ENCODE results near the gene ATRN.

ATRN gene

GRCh38 chr20:3687655-3688054, 216.8 kb downstream of the ATRN start:
- no peaks in the 10 kb centered on the region for H3K27me3 ChIP-seq (ENCODE audit: control insufficient read depth in 1 of 2, insufficient read depth in 2 of 2, low read length in 2 of 2)
- H3K27ac ChIP-seq (ENCODE audit: low read depth, low read length), result peak overlapping the region; percentile 73
- no peak overlapping the region for H3K9ac ChIP-seq (ENCODE audit: low read length)
- peaks cover 18% of the 10 kb centered on the region for H3K4me1 ChIP-seq (ENCODE audit: insufficient read depth, low read length)
- H3K36me3 ChIP-seq (ENCODE audit: insufficient read depth, low read length), result no peaks in the 10 kb centered on the region
- H3K4me3 ChIP-seq (ENCODE audit: low read depth in 1 of 2, low read length in 2 of 2), result peak overlapping the region in 1 of 2 donors; percentile 30
- no peaks in the 10 kb centered on the region for H3K9me3 ChIP-seq (ENCODE audit: low read length)

- no peaks in the 10 kb centered on the region for H3K27me3 ChIP-seq (ENCODE audit: control insufficient read depth in 1 of 2, insufficient read depth in 2 of 2, low read length in 2 of 2)
- H3K9me3 ChIP-seq (ENCODE audit: low read length), result no peaks in the 10 kb centered on the region
- peaks cover 18% of the 10 kb centered on the region for H3K4me1 ChIP-seq (ENCODE audit: insufficient read depth, low read length)
- H3K9ac ChIP-seq (ENCODE audit: low read length), result no peak overlapping the region
- H3K27ac ChIP-seq (ENCODE audit: low read depth, low read length), result no peak overlapping the region
- no peaks in the 10 kb centered on the region for H3K36me3 ChIP-seq (ENCODE audit: insufficient read depth, low read length)
- H3K4me3 ChIP-seq (ENCODE audit: low read depth in 1 of 2, low read length in 2 of 2), result no peak overlapping the region
Measured at GRCh38 chr20:3689978-3690377, 219.2 kb downstream of the ATRN start.

GRCh38 chr20:3690413-3690812, 219.6 kb downstream of the ATRN start:
- Histone ChIP-seq H3K27ac (ENCODE audit: low read depth, low read length) (no peak overlapping the region), H3K4me1 (ENCODE audit: insufficient read depth, low read length) (peaks cover 18% of the 10 kb centered on the region), H3K9ac (ENCODE audit: low read length) (no peak overlapping the region), H3K36me3 (ENCODE audit: insufficient read depth, low read length) (no peaks in the 10 kb centered on the region), H3K27me3 (ENCODE audit: control insufficient read depth in 1 of 2, insufficient read depth in 2 of 2, low read length in 2 of 2) (no peaks in the 10 kb centered on the region), H3K9me3 (ENCODE audit: low read length) (no peaks in the 10 kb centered on the region), H3K4me3 (ENCODE audit: low read depth in 1 of 2, low read length in 2 of 2) (no peak overlapping the region)

- H3K4me3 ChIP-seq (ENCODE audit: low read depth in 1 of 2, low read length in 2 of 2), result no peak overlapping the region
- H3K4me1 ChIP-seq (ENCODE audit: insufficient read depth, low read length), result peaks cover 16% of the 10 kb centered on the region
- no peaks in the 10 kb centered on the region for H3K27me3 ChIP-seq (ENCODE audit: control insufficient read depth in 1 of 2, insufficient read depth in 2 of 2, low read length in 2 of 2)
- no peak overlapping the region for H3K27ac ChIP-seq (ENCODE audit: low read depth, low read length)
- H3K9ac ChIP-seq (ENCODE audit: low read length), result no peak overlapping the region
- H3K36me3 ChIP-seq (ENCODE audit: insufficient read depth, low read length), result no peaks in the 10 kb centered on the region
- no peaks in the 10 kb centered on the region for H3K9me3 ChIP-seq (ENCODE audit: low read length)
Measured at GRCh38 chr20:3691306-3691705, 220.5 kb downstream of the ATRN start.

GRCh38 chr20:3691897-3692296, 221.1 kb downstream of the ATRN start:
- Histone ChIP-seq H3K36me3 (ENCODE audit: insufficient read depth, low read length) (no peaks in the 10 kb centered on the region), H3K9me3 (ENCODE audit: low read length) (no peaks in the 10 kb centered on the region), H3K27me3 (ENCODE audit: control insufficient read depth in 1 of 2, insufficient read depth in 2 of 2, low read length in 2 of 2) (no peaks in the 10 kb centered on the region), H3K4me1 (ENCODE audit: insufficient read depth, low read length) (peaks cover 11% of the 10 kb centered on the region), H3K27ac (ENCODE audit: low read depth, low read length) (no peak overlapping the region), H3K4me3 (ENCODE audit: low read depth in 1 of 2, low read length in 2 of 2) (no peak overlapping the region), H3K9ac (ENCODE audit: low read length) (no peak overlapping the region)

- H3K9ac ChIP-seq (ENCODE audit: low read length), result no peak overlapping the region
- no peak overlapping the region for H3K27ac ChIP-seq (ENCODE audit: low read depth, low read length)
- H3K27me3 ChIP-seq (ENCODE audit: control insufficient read depth in 1 of 2, insufficient read depth in 2 of 2, low read length in 2 of 2), result no peaks in the 10 kb centered on the region
- H3K36me3 ChIP-seq (ENCODE audit: insufficient read depth, low read length), result no peaks in the 10 kb centered on the region
- H3K4me3 ChIP-seq (ENCODE audit: low read depth in 1 of 2, low read length in 2 of 2), result no peak overlapping the region
- no peaks in the 10 kb centered on the region for H3K9me3 ChIP-seq (ENCODE audit: low read length)
- peaks cover 2% of the 10 kb centered on the region for H3K4me1 ChIP-seq (ENCODE audit: insufficient read depth, low read length)
Measured at GRCh38 chr20:3692706-3693294, 222.0 kb downstream of the ATRN start.

GRCh38 chr20:3693376-3693775, 222.6 kb downstream of the ATRN start:
- H3K4me3 ChIP-seq (ENCODE audit: low read depth in 1 of 2, low read length in 2 of 2), result no peak overlapping the region
- no peaks in the 10 kb centered on the region for H3K9me3 ChIP-seq (ENCODE audit: low read length)
- no peak overlapping the region for H3K27ac ChIP-seq (ENCODE audit: low read depth, low read length)
- H3K9ac ChIP-seq (ENCODE audit: low read length), result no peak overlapping the region
- no peaks in the 10 kb centered on the region for H3K4me1 ChIP-seq (ENCODE audit: insufficient read depth, low read length)
- no peaks in the 10 kb centered on the region for H3K27me3 ChIP-seq (ENCODE audit: control insufficient read depth in 1 of 2, insufficient read depth in 2 of 2, low read length in 2 of 2)
- H3K36me3 ChIP-seq (ENCODE audit: insufficient read depth, low read length), result no peaks in the 10 kb centered on the region

GRCh38 chr20:3694864-3695263, 224.0 kb downstream of the ATRN start:
- no peaks in the 10 kb centered on the region for H3K4me1 ChIP-seq (ENCODE audit: insufficient read depth, low read length)
- no peaks in the 10 kb centered on the region for H3K27me3 ChIP-seq (ENCODE audit: control insufficient read depth in 1 of 2, insufficient read depth in 2 of 2, low read length in 2 of 2)
- no peaks in the 10 kb centered on the region for H3K36me3 ChIP-seq (ENCODE audit: insufficient read depth, low read length)
- H3K4me3 ChIP-seq (ENCODE audit: low read depth in 1 of 2, low read length in 2 of 2), result no peak overlapping the region
- no peaks in the 10 kb centered on the region for H3K9me3 ChIP-seq (ENCODE audit: low read length)
- no peak overlapping the region for H3K27ac ChIP-seq (ENCODE audit: low read depth, low read length)
- no peak overlapping the region for H3K9ac ChIP-seq (ENCODE audit: low read length)

- Histone ChIP-seq H3K27ac (ENCODE audit: low read depth, low read length) (no peak overlapping the region), H3K4me1 (ENCODE audit: insufficient read depth, low read length) (no peaks in the 10 kb centered on the region), H3K27me3 (ENCODE audit: control insufficient read depth in 1 of 2, insufficient read depth in 2 of 2, low read length in 2 of 2) (no peaks in the 10 kb centered on the region), H3K4me3 (ENCODE audit: low read depth in 1 of 2, low read length in 2 of 2) (no peak overlapping the region), H3K9me3 (ENCODE audit: low read length) (no peaks in the 10 kb centered on the region), H3K9ac (ENCODE audit: low read length) (no peak overlapping the region), H3K36me3 (ENCODE audit: insufficient read depth, low read length) (no peaks in the 10 kb centered on the region)
Measured at GRCh38 chr20:3696200-3696599, 225.4 kb downstream of the ATRN start.

- no peak overlapping the region for H3K9ac ChIP-seq (ENCODE audit: low read length)
- H3K4me1 ChIP-seq (ENCODE audit: insufficient read depth, low read length), result no peaks in the 10 kb centered on the region
- no peak overlapping the region for H3K27ac ChIP-seq (ENCODE audit: low read depth, low read length)
- H3K9me3 ChIP-seq (ENCODE audit: low read length), result no peaks in the 10 kb centered on the region
- H3K4me3 ChIP-seq (ENCODE audit: low read depth in 1 of 2, low read length in 2 of 2), result no peak overlapping the region
- no peaks in the 10 kb centered on the region for H3K27me3 ChIP-seq (ENCODE audit: control insufficient read depth in 1 of 2, insufficient read depth in 2 of 2, low read length in 2 of 2)
- no peaks in the 10 kb centered on the region for H3K36me3 ChIP-seq (ENCODE audit: insufficient read depth, low read length)
Measured at GRCh38 chr20:3696745-3697587, 226.1 kb downstream of the ATRN start.

GRCh38 chr20:3697588-3698305, 226.9 kb downstream of the ATRN start:
- Histone ChIP-seq H3K27ac (ENCODE audit: low read depth, low read length) (no peak overlapping the region), H3K4me1 (ENCODE audit: insufficient read depth, low read length) (no peaks in the 10 kb centered on the region), H3K9ac (ENCODE audit: low read length) (no peak overlapping the region), H3K9me3 (ENCODE audit: low read length) (no peaks in the 10 kb centered on the region), H3K4me3 (ENCODE audit: low read depth in 1 of 2, low read length in 2 of 2) (no peak overlapping the region), H3K36me3 (ENCODE audit: insufficient read depth, low read length) (no peaks in the 10 kb centered on the region), H3K27me3 (ENCODE audit: control insufficient read depth in 1 of 2, insufficient read depth in 2 of 2, low read length in 2 of 2) (no peaks in the 10 kb centered on the region)

All from muscle layer of colon (tissue), 2 donors.